Stimulated activated CD8-positive, alpha-beta memory T cell treated with anti-CD3 and anti-CD28 coated beads, Interleukin-7, amount 100 ng/mL, for 4 hours (primary cell): ENCODE data around the gene CFAP52.
"Not testable (repeated sequence)": the region's sequence is repeated elsewhere in the genome, so short reads cannot be mapped to it uniquely, and the experiment has no call there.

ENCODE experiments used
- DNase-seq, 2 donors: peaks; one replicate each; pipeline ENCODE4 v3.0.0-alpha.2; 2020; ENCODE audit warnings: low read depth in 2 of 2

The CFAP52 gene

DNA sequence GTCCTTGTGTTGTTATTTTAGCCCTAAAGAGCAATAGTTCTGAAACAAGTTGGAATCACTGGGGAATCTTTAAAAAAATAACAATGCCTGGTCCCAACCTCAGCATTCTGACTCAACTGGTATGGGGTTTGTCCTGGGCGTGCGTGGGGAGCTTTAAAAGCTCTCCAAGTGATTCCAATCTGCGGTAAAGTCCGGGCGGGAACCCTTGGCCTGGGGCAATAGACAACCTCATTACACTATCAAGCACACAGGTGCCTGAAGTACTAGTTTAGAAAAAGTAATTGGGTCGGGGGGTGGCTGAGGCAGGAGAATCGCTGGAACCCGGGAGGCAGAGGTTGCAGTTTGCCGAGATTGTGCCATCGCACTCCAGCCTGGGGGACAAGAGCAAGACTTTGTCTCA, 5.2 kb upstream of the CFAP52 start:
- DNase-seq: no peak

DNA sequence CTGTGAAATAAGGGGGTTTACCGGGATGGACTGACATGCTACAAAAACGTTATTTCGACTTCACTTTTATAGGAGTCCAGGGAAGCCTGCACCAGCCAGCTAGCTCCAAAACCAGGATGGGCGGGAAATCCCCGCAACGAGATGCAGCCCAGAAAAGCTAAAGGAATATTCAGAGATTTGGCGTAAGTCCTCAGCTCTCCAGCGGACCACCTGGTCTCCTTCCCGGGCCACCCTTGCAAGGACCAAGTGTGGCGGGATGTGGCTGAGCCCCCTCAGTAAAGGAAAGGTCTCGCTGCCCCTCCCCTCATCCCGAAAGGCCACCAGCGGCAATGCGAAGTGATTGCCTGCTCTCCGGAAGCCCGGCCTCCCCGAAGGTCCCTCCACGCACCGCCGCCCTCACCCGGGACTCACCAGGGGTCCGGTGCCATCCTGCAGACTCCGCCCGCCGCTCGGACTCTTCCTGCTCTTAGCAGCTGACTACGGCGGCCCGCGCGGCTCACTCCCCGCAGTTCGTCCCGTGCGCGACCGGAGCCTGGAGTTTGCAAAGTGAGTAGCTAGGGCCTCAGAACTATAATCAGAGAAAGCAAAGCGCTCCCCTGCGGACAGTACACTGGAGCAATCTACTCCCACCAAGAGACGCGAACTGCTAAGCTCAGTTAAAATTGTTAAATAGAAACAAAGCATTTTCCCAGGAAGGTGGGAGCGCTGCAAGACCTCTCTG, 901 bp upstream of the CFAP52 start, which contains the start of gene STX8:
STX8 (minus strand) TSS at position 440 of the 721 bp plus-strand sequence; CDS start at position 428, 12 bp downstream.
- DNase-seq: peak; percentile 56 to 71

DNA sequence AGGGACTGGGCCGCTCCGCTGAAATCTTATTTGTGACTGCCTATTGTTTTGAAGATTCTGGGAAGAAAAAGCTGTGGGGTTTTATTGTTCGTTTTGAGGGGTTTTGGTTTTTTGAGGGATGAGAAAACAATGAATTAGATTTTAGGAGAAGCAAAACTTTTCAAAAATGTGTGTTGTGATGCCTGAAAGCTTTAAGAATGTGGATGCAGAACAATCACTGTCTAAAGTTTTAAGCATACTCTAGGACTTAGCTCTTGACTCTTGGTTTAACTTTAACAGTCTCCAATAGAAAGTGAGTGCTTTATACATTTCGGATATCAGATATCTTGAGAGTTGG, 899 bp downstream of the CFAP52 start:
- DNase-seq: no peak

DNA sequence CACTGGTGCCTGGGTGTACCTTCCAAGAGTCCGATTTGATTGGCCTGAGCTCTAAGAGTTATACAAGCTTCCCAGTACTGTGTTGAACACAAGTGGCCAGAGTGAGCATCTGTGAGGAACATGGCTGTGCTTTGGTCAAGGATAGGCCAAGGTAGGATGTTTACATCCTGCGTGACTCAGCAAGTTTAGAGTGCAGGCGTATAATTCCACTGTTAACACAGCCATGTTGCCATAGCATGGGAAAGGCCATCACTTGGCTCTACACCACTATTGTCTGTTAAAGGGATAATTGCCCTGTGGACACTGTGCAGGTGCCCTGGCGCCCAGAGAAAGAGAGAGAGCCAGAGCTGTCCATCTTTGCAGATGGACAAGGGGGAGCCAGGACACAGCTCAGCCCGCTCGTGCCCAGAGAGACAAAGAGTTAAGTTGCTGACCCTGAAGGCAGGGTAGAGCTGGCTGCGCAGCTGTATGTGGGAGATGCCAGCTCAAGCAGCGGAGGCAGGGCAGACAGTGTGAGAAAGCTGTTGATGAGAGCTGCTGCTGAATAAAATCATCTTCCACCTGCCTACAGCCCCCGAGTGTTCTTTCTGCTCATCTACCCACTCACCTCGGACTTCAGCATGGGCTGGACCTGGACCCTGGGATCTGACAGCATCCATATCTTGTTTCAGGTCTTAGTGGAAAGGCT, 11.7 kb downstream of the CFAP52 start:
- no peak for DNase-seq

DNA sequence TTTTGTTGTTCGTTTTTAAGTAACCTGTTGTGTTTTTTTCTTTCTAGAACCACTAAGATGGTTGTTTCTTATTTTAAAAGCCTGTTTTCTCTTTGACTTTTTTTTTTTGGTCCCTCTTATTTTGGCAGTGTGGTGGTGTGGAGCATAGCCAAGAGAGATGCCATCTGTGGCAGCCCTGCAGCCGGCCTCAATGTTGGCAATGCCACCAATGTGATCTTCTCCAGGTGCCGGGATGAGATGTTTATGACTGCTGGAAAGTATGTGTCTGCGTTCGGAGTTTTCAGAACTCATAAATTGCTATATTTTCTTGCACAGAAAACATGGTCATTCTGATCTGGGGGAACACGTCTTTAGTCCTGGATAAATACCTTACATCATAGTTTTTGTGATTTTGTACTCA, 17.6 kb downstream of the CFAP52 start:
- DNase-seq: no peak

DNA sequence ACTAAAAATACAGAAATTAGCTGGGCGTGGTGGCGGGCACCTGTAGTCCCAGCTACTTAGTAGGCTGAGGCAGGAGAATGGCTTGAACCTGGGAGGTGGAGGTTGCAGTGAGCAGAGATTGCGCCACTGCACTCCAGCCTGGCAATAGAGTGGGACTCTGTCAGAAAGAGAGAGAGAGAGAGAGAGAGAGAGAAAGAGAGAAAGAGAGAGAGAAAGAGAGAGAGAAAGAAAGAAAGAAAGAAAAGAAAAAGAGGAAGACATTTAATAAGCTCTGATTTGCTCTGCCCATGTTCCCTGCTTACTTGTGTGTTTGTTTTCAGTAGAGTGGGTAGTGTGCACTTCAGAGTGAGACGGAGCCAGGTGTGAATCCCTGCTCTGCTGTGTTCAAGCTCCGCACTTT, 21.2 kb downstream of the CFAP52 start:
- not testable (repeated sequence) for DNase-seq

DNA sequence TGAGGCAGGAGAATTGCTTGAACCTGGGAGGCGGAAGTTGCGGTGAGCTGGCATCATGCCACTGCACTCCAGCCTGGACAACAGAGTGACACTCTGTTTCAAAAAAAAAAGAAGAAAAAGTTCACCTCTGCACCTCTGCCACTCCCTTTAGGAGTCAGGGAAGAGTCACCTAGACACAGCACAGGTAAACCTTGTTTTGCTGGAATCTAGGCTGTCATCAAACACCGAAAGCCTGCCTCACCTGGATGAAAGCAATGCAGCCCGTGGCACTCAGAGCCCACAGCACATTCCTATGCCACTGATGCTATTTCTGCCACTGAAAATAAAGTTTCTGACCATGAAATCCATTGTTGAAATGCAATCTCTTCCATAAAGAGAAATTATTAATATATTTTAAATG, 22.2 kb downstream of the CFAP52 start:
- no peak for DNase-seq

DNA sequence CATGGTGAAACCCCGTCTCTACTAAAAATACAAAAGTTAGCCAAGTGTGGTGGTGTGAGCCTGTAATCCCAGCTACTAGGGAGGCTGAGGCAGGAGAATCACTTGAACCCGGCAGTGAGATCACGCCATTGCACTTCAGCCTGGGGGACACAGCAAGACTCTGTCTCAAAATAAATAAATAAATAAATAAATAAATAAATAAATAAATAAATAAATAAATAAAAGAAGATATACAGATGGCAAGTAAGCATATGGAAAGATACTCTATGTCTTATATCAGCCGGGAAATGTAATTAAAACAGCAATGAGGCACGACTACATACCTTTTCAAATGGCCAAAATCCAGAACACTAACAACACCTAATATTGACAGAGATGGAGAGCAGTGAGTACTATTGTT, 28.1 kb downstream of the CFAP52 start:
- DNase-seq: not testable (repeated sequence)

DNA sequence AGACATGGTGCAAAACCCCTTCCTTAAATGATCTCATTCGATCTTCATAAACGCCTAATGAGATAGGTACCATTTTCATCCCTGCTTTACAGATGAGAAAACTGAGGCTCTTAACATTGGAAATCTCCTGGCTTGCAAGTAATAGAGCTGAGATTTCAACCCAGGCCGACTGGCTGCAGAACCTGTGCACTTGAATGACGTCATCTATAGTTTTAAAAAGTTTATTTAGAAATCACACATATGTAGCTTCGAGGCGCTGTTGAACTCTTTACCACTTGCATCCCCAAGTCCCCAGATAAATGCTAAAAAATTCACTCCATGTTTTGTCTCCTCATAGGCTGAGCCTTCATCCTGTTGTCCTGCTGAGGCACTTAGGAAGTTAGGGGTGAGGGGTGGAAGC, 30.0 kb downstream of the CFAP52 start:
- DNase-seq: no peak

DNA sequence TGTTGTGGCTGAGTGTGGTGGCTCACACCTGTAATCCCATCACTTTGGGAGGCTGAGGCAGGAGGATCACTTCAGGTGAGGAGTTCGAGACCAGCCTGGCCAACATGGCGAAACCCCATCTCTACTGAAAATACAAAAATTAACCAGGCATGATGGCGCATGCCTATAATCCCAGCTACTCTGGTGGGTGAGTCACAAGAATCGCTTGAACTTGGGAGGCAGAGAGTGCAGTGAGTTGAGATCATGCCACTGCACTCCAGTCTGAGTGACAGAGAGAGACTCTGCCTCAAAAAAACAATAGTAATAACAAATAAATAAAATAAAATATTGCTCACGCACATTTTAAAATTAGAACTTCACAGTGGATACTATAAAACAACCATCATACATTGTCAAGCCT, 30.6 kb downstream of the CFAP52 start:
- DNase-seq: not testable (repeated sequence)

DNA sequence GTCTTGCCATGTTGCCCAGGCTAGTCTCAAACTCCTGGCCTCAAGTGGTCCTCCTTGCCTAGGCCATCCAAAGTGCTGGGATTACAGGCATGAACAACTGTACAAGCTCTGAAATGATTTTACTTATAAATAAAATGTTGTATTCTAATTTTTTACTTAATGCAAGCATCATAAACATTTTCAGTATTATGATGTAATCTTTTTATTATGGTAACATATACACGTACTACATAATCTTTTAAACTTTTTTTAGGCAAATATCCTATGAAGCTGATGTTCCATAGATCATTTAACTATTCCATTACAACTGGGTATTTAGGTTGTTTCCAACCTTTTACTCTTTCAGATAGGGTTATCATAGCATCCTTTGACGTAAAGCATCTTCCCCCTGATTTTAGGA, 35.1 kb downstream of the CFAP52 start:
- DNase-seq: no peak

DNA sequence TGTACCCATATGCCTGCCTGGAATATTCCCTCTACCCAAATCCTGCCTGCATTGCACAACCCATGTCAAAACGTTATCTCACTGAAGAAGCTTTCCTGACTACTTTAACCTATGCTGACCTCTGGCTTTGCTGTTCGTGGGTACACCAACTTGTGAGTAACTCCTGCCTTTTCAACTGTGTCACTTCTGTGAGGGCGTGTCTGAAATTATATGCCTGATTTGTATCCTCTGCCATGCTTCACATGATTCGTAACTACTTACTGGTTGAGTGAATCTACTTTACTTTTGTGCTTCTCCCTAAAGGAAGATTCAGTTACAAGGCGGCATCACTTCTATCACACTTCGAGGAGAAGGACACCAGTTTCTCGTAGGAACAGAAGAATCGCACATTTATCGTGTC, 35.6 kb downstream of the CFAP52 start:
- no peak for DNase-seq

DNA sequence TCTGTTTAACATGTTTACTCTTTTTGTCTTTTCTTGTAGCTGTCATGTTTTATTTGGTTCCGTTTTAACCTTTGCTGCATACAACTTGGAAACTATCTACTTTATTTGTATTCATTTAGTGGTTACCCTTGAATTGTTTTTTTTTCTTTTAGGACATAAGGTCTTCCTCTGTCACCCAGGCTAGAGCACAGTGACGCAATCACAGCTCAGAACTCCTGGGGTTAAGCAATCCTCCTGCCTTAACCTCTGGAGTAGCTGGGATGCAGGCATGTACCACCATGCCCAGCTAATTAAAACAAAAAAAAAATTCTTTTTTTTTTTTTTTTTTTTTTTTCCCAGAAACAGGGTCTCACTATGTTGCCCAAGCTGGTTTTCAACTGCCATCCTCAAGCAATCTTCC, 39.0 kb downstream of the CFAP52 start:
- DNase-seq: no peak

DNA sequence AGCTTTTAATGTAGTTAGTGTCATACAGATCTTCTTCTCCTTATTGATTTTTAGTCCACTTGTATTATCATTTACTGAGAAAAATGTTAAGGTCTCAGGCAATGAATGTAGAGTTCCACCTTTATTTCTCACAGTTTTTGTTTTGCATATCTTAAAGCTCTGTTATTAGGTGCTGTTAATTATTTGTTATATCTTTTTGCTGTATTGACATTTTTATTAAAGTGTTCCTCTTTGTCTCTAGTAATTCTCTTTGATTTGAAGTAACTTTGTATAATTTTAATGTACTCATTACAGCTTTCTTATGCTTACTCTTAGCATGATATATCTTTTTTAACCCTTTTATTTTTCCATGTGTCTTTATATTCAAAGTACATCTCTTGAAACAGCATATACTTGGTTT, 46.5 kb downstream of the CFAP52 start:
- no peak for DNase-seq

DNA sequence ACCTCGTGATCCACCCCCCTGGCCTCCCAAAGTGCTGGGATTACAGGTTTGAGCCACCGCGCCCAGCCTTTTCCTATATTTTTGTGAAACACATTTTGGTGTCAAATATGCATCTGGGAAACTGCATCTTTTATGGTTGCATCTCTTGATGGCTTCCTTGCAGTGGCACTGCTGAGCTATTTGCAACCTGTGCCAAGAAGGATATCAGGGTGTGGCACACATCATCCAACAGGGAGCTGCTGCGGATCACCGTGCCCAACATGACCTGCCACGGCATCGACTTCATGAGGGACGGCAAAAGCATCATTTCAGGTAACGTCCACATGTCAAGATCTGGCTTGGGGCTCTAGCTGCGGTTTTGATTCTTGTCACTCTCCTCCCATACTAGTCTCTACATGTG, 52.1 kb downstream of the CFAP52 start:
- DNase-seq: no peak

DNA sequence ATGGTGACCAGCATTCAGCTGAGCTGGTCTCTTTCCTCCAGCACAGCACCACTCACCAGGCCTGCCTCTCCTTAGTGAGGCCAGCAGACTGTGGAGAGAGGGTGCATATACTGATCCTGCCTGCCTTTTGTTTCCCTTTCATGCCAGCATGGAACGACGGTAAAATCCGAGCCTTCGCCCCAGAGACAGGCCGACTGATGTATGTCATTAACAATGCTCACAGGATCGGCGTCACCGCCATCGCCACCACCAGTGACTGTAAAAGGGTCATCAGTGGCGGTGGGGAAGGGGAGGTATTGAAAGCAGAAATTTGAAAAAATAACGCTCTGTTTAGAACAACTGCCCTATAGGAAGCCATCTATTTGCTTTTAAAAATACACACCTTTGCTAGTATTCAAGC, 56.3 kb downstream of the CFAP52 start:
- no peak for DNase-seq

DNA sequence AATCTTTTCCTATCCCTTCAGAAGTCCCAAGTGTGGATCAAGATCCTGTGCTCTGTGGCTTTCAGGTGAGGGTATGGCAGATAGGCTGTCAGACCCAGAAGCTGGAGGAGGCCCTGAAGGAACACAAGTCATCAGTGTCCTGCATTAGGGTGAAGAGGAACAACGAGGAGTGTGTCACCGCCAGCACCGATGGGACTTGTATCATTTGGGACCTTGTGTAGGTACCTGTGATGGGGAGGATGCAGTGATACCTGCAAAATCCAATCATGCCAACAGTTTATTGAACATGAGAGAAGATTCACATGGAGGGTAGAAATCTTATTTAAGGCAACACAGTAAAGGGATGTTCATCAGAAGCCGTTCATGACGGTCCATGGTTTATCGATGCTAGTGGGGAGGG, 58.9 kb downstream of the CFAP52 start:
- DNase-seq: no peak

DNA sequence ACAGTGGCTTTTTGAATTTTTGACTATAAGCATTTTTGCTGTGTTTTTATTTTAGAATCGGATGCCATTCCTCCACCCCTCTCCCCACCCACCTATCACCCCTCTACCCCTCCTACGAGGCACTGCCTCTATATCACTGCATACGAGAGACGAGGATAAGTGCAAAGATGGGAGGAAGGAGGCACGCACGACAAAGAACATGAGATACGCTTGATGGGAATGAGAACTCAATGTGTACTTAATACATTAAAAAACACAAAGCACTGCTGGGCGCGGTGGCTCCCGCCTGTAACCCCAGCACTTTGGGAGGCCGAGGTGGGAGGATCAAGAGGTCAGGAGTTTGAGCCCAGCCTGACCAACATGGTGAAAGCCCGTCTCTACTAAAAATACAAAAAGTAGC, 60.1 kb downstream of the CFAP52 start:
- DNase-seq: no peak

DNA sequence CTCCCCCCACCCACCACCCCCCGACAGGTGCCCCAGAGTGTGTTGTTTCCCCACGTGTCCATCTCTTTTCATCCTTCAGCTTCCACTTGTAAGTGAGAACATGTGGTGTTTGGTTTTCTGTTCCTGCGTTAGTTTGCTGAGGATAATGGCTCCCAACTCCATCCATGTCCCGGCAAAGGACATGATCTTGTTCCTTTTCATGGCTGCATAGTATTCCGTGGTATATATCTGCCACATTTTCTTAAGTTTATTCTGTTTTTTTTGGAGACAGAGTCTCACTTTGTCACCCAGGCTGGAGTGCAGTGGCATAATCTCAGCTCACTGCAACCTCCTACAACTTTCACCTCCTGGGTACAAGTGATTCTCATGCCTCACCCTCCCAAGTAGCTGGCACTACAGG, 63.9 kb downstream of the CFAP52 start:
- not testable (repeated sequence) for DNase-seq

DNA sequence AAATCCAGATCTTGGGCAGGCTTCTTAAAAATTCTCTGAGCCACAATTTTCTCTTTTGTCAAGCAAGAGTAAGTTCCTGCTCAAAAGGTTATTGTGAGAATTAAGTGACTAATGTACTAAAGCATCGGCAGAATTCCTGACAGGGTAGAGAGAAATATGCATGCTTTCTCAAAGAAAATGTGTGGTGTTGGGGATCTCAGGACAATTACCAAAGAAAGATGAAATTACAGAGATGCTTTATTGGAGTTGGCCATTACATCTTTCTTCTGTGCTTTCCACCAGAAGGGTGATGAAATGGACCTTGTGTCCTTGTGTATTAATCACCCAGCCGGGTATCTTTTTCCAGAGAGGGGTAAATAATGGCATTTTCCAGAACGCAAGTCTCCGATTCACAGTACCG, 67.2 kb downstream of the CFAP52 start:
- no peak for DNase-seq

DNA sequence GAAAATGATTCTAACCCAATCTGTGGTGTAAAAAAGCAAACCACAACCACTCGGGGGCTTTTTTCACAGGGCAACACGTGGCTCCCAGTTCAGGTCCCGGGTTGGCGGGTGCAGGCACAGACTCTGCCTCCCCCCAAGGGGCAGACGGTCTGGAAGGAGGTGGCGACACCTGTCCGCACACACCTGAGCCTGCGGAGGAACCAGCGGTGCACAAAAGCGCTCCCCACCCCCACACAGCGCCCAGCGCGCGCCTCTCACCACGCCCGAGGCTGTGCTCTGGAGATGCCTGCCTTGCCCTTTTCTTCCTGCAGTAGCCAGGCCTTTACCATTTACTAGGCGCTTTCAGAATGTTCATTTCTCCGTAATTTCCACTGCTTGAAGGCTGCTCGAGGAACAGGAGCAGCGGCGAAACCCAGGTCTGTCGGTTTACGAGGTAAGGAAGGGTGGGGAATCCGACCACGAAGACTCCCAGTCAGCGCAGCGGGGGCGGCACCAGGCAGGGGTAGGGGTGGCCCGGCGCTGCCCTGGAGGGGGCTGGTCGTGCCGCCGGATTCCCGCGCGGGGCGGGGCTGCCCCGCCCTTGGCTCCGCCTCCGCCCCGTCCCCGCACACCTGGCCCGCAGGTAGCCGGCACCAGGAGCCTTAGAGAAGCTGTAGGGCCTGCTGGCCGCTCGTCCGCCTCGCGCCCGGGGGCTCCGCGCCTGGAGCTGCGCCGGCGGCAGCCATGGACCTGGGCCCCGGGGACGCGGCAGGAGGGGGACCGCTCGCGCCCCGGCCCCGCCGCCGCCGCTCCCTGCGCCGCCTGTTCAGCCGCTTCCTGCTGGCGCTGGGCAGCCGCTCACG, 68.7 kb downstream of the CFAP52 start, which contains the start of gene USP43:
USP43 (plus strand) TSS at position 608 of the 842 bp plus-strand sequence; CDS start at position 724, 116 bp downstream.
- peak in 1 of 2 donors; percentile 25 for DNase-seq

DNA sequence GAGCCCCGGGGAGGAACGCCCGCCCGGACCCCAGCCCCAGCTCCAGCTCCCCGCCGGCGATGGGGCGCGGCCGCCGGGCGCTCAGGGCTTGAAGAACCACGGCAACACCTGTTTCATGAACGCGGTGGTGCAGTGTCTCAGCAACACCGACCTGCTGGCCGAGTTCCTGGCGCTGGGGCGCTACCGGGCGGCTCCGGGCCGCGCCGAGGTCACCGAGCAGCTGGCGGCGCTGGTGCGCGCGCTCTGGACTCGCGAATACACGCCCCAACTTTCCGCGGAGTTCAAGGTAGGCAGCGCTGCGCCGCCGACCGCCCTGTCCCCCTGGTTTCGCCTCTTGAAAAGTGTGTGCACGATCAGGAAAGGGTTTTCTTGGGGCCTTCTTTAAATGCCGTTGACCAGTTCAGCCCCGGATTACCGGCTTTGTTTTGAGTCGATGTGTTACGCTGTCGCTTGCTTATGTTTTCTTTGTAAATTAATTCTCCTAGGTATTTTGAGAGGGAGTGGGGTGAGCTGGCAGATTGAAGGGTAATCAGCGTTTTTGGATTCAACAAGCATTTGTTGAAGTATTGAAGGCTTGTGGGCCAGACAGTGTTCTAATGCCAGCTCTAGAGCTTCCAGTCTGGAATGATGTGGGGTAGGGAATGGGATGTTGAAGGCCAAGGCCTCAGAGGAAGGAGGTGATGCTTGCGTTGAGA, 69.6 kb downstream of the CFAP52 start:
- peak in 1 of 2 donors; percentile 15 for DNase-seq
